HepG2 (cell line): ENCODE data around the gene RNF40. TPM values are rescaled to one million over a fixed set of nuclear protein-coding genes. Genes with fewer than 3 reads are reported as not detected.

Experiments used
- ATF5 ChIP-seq: sonication (generic); formaldehyde crosslinking; IDR thresholded peaks from 2 replicates; pipeline ENCODE4 v1.4.0; 2020; ENCODE audit warnings: mild to moderate bottlenecking, low read depth, missing genetic modification reagents
- EED ChIP-seq: sonication (generic); formaldehyde crosslinking; IDR thresholded peaks from 2 replicates; pipeline ENCODE4 v1.5.0; 2020; ENCODE audit warnings: mild to moderate bottlenecking, missing genetic modification reagents
- ELK4 ChIP-seq: sonication (generic); formaldehyde crosslinking; IDR thresholded peaks from 2 replicates; pipeline ENCODE4 v1.9.0; 2021; ENCODE audit warnings: missing genetic modification reagents, borderline replicate concordance
- HNRNPL ChIP-seq: fragments of 200-400 bp; formaldehyde crosslinking; IDR thresholded peaks from 2 replicates; pipeline ENCODE4 v1.6.1; 2017; ENCODE audit warnings: mild to moderate bottlenecking, low read depth, low read length
- JARID2 ChIP-seq: sonication (generic); formaldehyde crosslinking; IDR thresholded peaks from 2 replicates; pipeline ENCODE4 v1.8.1; 2023; ENCODE audit warnings: missing genetic modification reagents, inconsistent platforms; ENCODE audit not compliant: insufficient replicate concordance
- NBN ChIP-seq: fragments of 450-650 bp; conservative IDR thresholded peaks from 2 replicates; pipeline ENCODE4 v1.6.1; 2017
- NFE2 ChIP-seq: sonication (generic); formaldehyde crosslinking; IDR thresholded peaks from 2 replicates; pipeline ENCODE4 v1.4.0; 2020; ENCODE audit warnings: missing genetic modification reagents
- NFYB ChIP-seq: sonication (generic); formaldehyde crosslinking; IDR thresholded peaks from 2 replicates; pipeline ENCODE4 v1.4.0; 2020; ENCODE audit warnings: missing genetic modification reagents
- NKX3-1 ChIP-seq: sonication (generic); formaldehyde crosslinking; IDR thresholded peaks from 2 replicates; pipeline ENCODE4 v1.5.0; 2020; ENCODE audit warnings: missing genetic modification reagents
- TBX2 ChIP-seq: sonication (generic); formaldehyde crosslinking; IDR thresholded peaks from 2 replicates; pipeline ENCODE4 v1.5.0; 2020; ENCODE audit warnings: missing genetic modification reagents, mild to moderate bottlenecking, borderline replicate concordance
- TEAD3 ChIP-seq: optimal IDR thresholded peaks from 2 replicates; pipeline ENCODE3; 2016; ENCODE audit warnings: borderline replicate concordance
- THAP11 ChIP-seq: IDR thresholded peaks from 2 replicates; pipeline ENCODE4 v1.6.1; 2016; ENCODE audit warnings: missing biosample characterization, missing genetic modification reagents
- THRA ChIP-seq: sonication (generic); formaldehyde crosslinking; IDR thresholded peaks from 2 replicates; pipeline ENCODE4 v1.4.0; 2020; ENCODE audit warnings: missing genetic modification reagents, borderline replicate concordance
- ZBTB2 ChIP-seq: sonication (generic); formaldehyde crosslinking; IDR thresholded peaks from 2 replicates; pipeline ENCODE4 v1.8.0; 2022; ENCODE audit warnings: low read depth, missing genetic modification reagents
- ZBTB43 ChIP-seq: sonication (generic); formaldehyde crosslinking; conservative IDR thresholded peaks from 2 replicates; pipeline ENCODE4 v1.4.0; 2020; ENCODE audit warnings: missing genetic modification reagents
- ZNF12 ChIP-seq: sonication (generic); formaldehyde crosslinking; IDR thresholded peaks from 2 replicates; pipeline ENCODE4 v1.5.0; 2020; ENCODE audit warnings: missing genetic modification reagents
- ZNF24 ChIP-seq: fragments of 450-650 bp; IDR thresholded peaks from 2 replicates; pipeline ENCODE4 v1.6.1; 2017; ENCODE audit warnings: antibody characterized with exemption, mild to moderate bottlenecking
- ZNF296 ChIP-seq: sonication (generic); formaldehyde crosslinking; conservative IDR thresholded peaks from 2 replicates; pipeline ENCODE4 v1.5.0; 2020; ENCODE audit warnings: mild to moderate bottlenecking, missing genetic modification reagents
- ZNF414 ChIP-seq: sonication (generic); formaldehyde crosslinking; IDR thresholded peaks from 2 replicates; pipeline ENCODE4 v1.5.0; 2020; ENCODE audit warnings: missing genetic modification reagents
- ZNF543 ChIP-seq: sonication (generic); formaldehyde crosslinking; IDR thresholded peaks from 2 replicates; pipeline ENCODE4 v1.4.0; 2020; ENCODE audit warnings: mild to moderate bottlenecking, missing genetic modification reagents
- ZNF672 ChIP-seq: sonication (generic); formaldehyde crosslinking; IDR thresholded peaks from 2 replicates; pipeline ENCODE4 v1.8.1; 2022; ENCODE audit warnings: missing genetic modification reagents
- ZNF724P ChIP-seq: sonication (generic); formaldehyde crosslinking; IDR thresholded peaks from 2 replicates; pipeline ENCODE4 v1.8.0; 2022; ENCODE audit warnings: missing genetic modification reagents, borderline replicate concordance
- ZNF749 ChIP-seq: sonication (generic); formaldehyde crosslinking; IDR thresholded peaks from 2 replicates; pipeline ENCODE4 v1.8.0; 2022; ENCODE audit warnings: mild to moderate bottlenecking, missing genetic modification reagents, moderate library complexity, borderline replicate concordance
- ZNF776 ChIP-seq: sonication (generic); formaldehyde crosslinking; IDR thresholded peaks from 2 replicates; pipeline ENCODE4 v1.4.0; 2020; ENCODE audit warnings: mild to moderate bottlenecking, missing genetic modification reagents
- polyA plus RNA-seq, 8 experiments: library from polyadenylated mRNA; depleted of rRNA in 3 of 8; stranded (reverse) in 7 of 8; unstranded in 1 of 8; fragments of >200 nt; fragmentation: Illumina TruSeq in 4 of 8; extraction: Trizol in 4 of 8; gene quantifications; 2 replicates each; pipeline versions ENCODE4 v1.2.1 to v1.2.3, GENCODE V29; 2011 to 2016; ENCODE audit warnings: low read depth in 4 of 8, missing spikeins in 1 of 8, mixed read lengths in 1 of 8; ENCODE audit not compliant: insufficient read depth in 1 of 8
- total RNA-seq, 5 experiments: library from RNA; depleted of rRNA; stranded (reverse); fragments of >200 nt; fragmentation: Illumina TruSeq; extraction: Trizol; gene quantifications; 2 replicates each; pipeline ENCODE4 v1.2.3, GENCODE V29; 2016; ENCODE audit warnings: low read depth in 1 of 5

Gene RNF40
- total and polyA plus RNA-seq, 2 of the 13 experiments (the other 11 are each of a cell fraction or from before 2014, with no cell fraction given) = 84.0 to 85.6 TPM

- TF ChIP-seq TBX2 (CRISPR knock-in tag) (peak; percentile 70), THAP11 (CRISPR knock-in tag) (peak; percentile 92), NKX3-1 (CRISPR knock-in tag) (0 out of 2 replicates have a peak, but pooled peaks have one; percentile 47), ZNF749 (CRISPR knock-in tag) (no peak), THRA (CRISPR knock-in tag) (peak; percentile 76; the same call in 1 of the 2 replicates), ZNF12 (CRISPR knock-in tag) (no peak), NBN (no peak), EED (CRISPR knock-in tag) (peak; percentile 96), ZBTB2 (CRISPR knock-in tag) (0 out of 2 replicates have a peak, but pooled peaks have one; percentile 53), ZNF672 (CRISPR knock-in tag) (peak; percentile 79; the same call in 1 of the 2 replicates), NFYB (CRISPR knock-in tag) (peak; percentile 25; the same call in 1 of the 2 replicates), ZNF296 (CRISPR knock-in tag) (peak; percentile 91), ZNF543 (CRISPR knock-in tag) (peak; percentile 45; the same call in 1 of the 2 replicates), JARID2 (CRISPR knock-in tag) (peak; percentile 42), NFE2 (CRISPR knock-in tag) (no peak), ZNF414 (CRISPR knock-in tag) (peak; percentile 97), ZBTB43 (CRISPR knock-in tag) (0 out of 2 replicates have a peak, but pooled peaks have one; percentile 22), ZNF776 (CRISPR knock-in tag) (no peak; the same call in 1 of the 2 replicates), ATF5 (CRISPR knock-in tag) (no peak), ZNF724P (0 out of 2 replicates have a peak, but pooled peaks have one; percentile 71), ELK4 (no peak), TEAD3 (CRISPR knock-in tag) (peak; percentile 58), HNRNPL (peak; percentile 78; the same call in 1 of the 2 replicates), ZNF24 (peak; percentile 14; the same call in 1 of the 2 replicates)
Measured at GRCh38 chr16:30786936-30787612, 25.0 kb downstream of the RNF40 start, which contains the start of gene ZNF629 (continued).
